Karpas-422 (cell line): ENCODE results near the gene GPR171. TPM values are rescaled to one million over a fixed set of nuclear protein-coding genes. Genes with fewer than 3 reads are reported as not detected.

Experiments used
- DNase-seq: peaks from one replicate; pipeline ENCODE4 v3.0.0-alpha.2; 2015
- H2AFZ ChIP-seq: fragments of 200-600 bp; sonication (generic); 2 replicates; pipeline ENCODE4 v1.6.1; 2014; ENCODE audit warnings: antibody characterized with exemption, low read length, mixed read lengths
- H3K27ac ChIP-seq: fragments of 200-600 bp; sonication (generic); 2 replicates; pipeline ENCODE4 v1.5.1; 2014; ENCODE audit warnings: mild to moderate bottlenecking, low read length, moderate library complexity
- H3K27me3 ChIP-seq: fragments of 200-600 bp; sonication (generic); 2 replicates; pipeline ENCODE4 v1.6.1; 2014; ENCODE audit warnings: low read length, mixed read lengths
- H3K36me3 ChIP-seq: fragments of 200-600 bp; sonication (generic); 2 replicates; pipeline ENCODE4 v1.6.1; 2014; ENCODE audit warnings: low read length, mixed read lengths; ENCODE audit not compliant: insufficient read depth
- H3K4me1 ChIP-seq: fragments of 200-600 bp; sonication (generic); 2 replicates; pipeline ENCODE4 v1.6.1; 2014; ENCODE audit warnings: mild to moderate bottlenecking, low read length, mixed read lengths
- H3K4me2 ChIP-seq: fragments of 200-600 bp; sonication (generic); 2 replicates; pipeline ENCODE4 v1.6.1; 2014; ENCODE audit warnings: low read length, low read depth, mild to moderate bottlenecking; ENCODE audit not compliant: poor library complexity, severe bottlenecking
- H3K4me3 ChIP-seq: fragments of 200-600 bp; sonication (generic); 2 replicates; pipeline ENCODE4 v1.5.1; 2014; ENCODE audit warnings: mild to moderate bottlenecking, antibody characterized with exemption, low read length, mixed read lengths
- H3K79me2 ChIP-seq: fragments of 200-600 bp; sonication (generic); 2 replicates; pipeline ENCODE4 v1.6.1; 2014; ENCODE audit warnings: mild to moderate bottlenecking, low read length, mixed read lengths
- H3K9ac ChIP-seq: fragments of 200-600 bp; sonication (generic); 2 replicates; pipeline ENCODE4 v1.6.0; 2014; ENCODE audit warnings: low read length
- H3K9me2 ChIP-seq: fragments of 200-600 bp; sonication (generic), shearing (Covaris generic); replicated peaks from 2 replicates; pipeline ENCODE4 v1.6.0; 2014; ENCODE audit warnings: mild to moderate bottlenecking, low read length, moderate library complexity; ENCODE audit not compliant: insufficient read depth
- H3K9me3 ChIP-seq: fragments of 300-700, 200-600 bp; sonication (generic); 2 replicates; pipeline ENCODE4 v1.6.1; 2014; ENCODE audit warnings: low read length, mixed read lengths
- H4K20me1 ChIP-seq: fragments of 200-600 bp; sonication (generic); 2 replicates; pipeline ENCODE4 v1.6.1; 2014; ENCODE audit warnings: mild to moderate bottlenecking, antibody characterized with exemption, low read length, low read depth; ENCODE audit not compliant: insufficient read depth
- total RNA-seq: library from RNA; depleted of rRNA; stranded (reverse); fragments of >200 nt; shearing (Covaris generic); gene quantifications from 2 replicates; pipeline ENCODE4 v1.2.3, GENCODE V29; 2014; ENCODE audit warnings: low replicate concordance

GPR171 gene
- total RNA-seq, 1 experiment from 2014 or later: not detected

DNA sequence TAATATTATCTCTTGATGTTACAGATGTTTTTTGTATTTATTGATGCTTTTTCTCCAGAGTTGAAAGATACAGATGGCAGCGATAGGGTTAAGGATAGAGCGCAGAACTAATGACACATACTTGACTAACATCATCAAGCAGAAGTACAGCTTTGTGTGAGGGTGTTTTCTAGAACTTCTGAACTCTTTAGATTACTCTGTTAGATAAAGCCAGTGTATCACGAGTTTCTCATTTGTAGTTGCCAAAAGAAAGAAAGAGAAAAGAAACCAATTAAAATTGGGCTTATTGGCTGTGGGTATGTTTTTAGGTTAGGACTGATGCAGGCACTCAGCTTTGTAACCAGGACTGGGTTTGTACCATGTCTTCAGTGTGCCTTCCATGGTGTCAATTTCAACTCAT, 6.6 kb upstream of the GPR171 start:
- Histone ChIP-seq H3K36me3 (no peaks in the 10 kb centered on the region), H3K4me3 (no peak overlapping the region), H4K20me1 (no peaks in the 10 kb centered on the region), H3K9me2 (no peaks in the 10 kb centered on the region), H3K79me2 (no peaks in the 10 kb centered on the region), H3K9me3 (no peaks in the 10 kb centered on the region), H3K4me1 (no peaks in the 10 kb centered on the region), H3K27ac (no peak overlapping the region), H3K9ac (no peak overlapping the region), H2AFZ (no peak overlapping the region), H3K4me2 (no peak overlapping the region), H3K27me3 (no peaks in the 10 kb centered on the region)
- DNase-seq: no peak

DNA sequence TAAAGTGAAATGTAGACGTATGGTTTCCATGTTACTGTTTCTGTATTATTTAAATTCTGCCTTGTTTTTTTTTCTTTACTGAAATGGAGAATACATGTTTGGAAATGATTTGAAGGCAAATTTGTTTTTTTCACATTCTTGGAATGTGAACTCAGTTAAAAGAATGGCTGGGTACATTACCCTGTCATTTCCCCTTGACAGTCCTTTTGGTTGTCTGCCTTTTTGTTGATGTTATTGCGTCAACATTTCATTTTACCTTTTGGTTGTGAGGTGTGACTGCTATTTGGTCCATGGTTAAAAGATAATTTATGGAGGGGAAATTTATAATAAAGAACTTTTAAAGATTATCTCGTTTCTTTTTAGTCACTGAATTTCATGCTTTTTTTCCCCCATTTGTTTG, 3.2 kb upstream of the GPR171 start:
- DNase-seq: no peak
- no peak overlapping the region for H2AFZ ChIP-seq
- no peak overlapping the region for H3K9ac ChIP-seq
- no peaks in the 10 kb centered on the region for H3K36me3 ChIP-seq
- no peaks in the 10 kb centered on the region for H3K27me3 ChIP-seq
- H3K4me1 ChIP-seq: no peaks in the 10 kb centered on the region
- no peaks in the 10 kb centered on the region for H3K9me3 ChIP-seq
- H3K79me2 ChIP-seq: no peaks in the 10 kb centered on the region
- no peak overlapping the region for H3K4me2 ChIP-seq
- H3K4me3 ChIP-seq: no peak overlapping the region
- H3K9me2 ChIP-seq: no peaks in the 10 kb centered on the region
- H3K27ac ChIP-seq: no peak overlapping the region
- H4K20me1 ChIP-seq: no peaks in the 10 kb centered on the region

DNA sequence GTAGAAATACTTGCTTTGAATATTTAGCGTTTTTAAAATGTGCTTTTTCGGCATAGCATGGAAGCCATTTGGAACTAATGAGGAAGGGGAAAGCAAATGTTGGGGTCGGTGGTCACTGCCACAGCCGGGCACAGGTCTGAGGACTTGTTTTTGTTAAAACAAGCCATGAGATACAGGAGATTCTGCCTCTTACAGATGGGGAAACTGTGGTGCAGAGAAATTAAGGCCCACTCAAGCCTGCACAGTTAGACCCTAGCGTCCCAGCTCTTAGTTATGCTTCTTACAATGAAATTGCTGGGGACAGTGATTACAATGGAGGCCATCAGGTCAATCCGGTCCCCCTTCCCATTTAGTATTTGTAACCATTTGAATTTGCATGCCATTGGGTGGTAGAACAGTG, 2.5 kb upstream of the GPR171 start:
- Histone ChIP-seq H3K4me1 (no peaks in the 10 kb centered on the region), H3K9me2 (no peaks in the 10 kb centered on the region), H3K9me3 (no peaks in the 10 kb centered on the region), H4K20me1 (no peaks in the 10 kb centered on the region), H2AFZ (no peak overlapping the region), H3K79me2 (no peaks in the 10 kb centered on the region), H3K9ac (no peak overlapping the region), H3K27me3 (no peaks in the 10 kb centered on the region), H3K27ac (no peak overlapping the region), H3K36me3 (no peaks in the 10 kb centered on the region), H3K4me3 (no peak overlapping the region), H3K4me2 (no peak overlapping the region)
- no peak for DNase-seq

DNA sequence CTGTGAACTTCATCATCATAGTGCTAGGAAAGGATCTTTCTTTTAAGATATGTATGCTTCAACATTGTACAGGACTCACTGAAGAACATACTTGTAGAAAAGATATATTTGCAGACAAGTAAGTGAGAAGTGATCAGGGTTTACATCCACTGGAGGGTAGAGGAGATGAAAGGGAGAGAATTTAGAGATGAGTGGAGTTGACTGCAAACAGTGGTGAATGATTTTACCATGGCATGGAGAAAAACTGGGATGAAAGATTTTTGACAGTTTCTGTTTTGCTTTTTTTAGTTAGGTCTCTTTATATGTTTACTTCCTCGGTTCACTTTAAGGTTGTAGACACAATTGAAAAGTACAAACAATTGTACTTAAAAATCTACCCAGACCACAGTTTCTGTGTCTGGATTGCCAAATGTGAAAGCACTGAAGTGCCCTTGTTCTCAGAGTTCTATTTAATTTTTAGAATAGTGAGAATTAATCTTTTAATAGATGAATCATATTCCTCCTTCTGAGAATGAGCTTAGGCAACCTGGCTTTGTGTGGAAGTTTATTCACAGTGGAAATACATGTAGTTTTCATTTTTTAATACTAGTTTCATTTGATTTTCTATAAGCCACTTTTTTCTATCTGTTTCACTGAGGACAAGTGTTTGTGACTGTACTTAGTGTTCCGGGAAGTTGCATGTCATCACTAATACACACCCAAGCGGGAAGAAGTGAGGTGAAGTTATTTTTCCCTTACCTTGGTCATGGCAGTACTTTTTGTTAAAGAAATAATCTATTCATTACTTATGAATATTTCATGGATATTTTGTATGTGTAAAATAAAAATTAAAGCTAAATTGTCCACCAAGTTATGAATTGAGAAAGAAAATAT, 1.8 kb upstream of the GPR171 start:
- Histone ChIP-seq H3K27ac (no peak overlapping the region), H3K4me1 (no peaks in the 10 kb centered on the region), H3K27me3 (no peaks in the 10 kb centered on the region), H3K4me2 (no peak overlapping the region), H4K20me1 (no peaks in the 10 kb centered on the region), H3K36me3 (no peaks in the 10 kb centered on the region), H3K9ac (no peak overlapping the region), H3K79me2 (no peaks in the 10 kb centered on the region), H2AFZ (no peak overlapping the region), H3K9me2 (no peaks in the 10 kb centered on the region), H3K4me3 (no peak overlapping the region), H3K9me3 (no peaks in the 10 kb centered on the region)
- DNase-seq: no peak

- H3K27me3 ChIP-seq: no peaks in the 10 kb centered on the region
- H3K27ac ChIP-seq: no peak overlapping the region
- H3K36me3 ChIP-seq: no peaks in the 10 kb centered on the region
- no peaks in the 10 kb centered on the region for H3K79me2 ChIP-seq
- no peak for DNase-seq
- no peak overlapping the region for H3K4me3 ChIP-seq
- H3K9me3 ChIP-seq: no peaks in the 10 kb centered on the region
- no peaks in the 10 kb centered on the region for H3K4me1 ChIP-seq
- no peaks in the 10 kb centered on the region for H3K9me2 ChIP-seq
- H4K20me1 ChIP-seq: no peaks in the 10 kb centered on the region
- H2AFZ ChIP-seq: no peak overlapping the region
- no peak overlapping the region for H3K4me2 ChIP-seq
- H3K9ac ChIP-seq: no peak overlapping the region
These were observed 1.8 kb downstream of the GPR171 start for GRCh38 chr3:151201051-151201730.

DNA sequence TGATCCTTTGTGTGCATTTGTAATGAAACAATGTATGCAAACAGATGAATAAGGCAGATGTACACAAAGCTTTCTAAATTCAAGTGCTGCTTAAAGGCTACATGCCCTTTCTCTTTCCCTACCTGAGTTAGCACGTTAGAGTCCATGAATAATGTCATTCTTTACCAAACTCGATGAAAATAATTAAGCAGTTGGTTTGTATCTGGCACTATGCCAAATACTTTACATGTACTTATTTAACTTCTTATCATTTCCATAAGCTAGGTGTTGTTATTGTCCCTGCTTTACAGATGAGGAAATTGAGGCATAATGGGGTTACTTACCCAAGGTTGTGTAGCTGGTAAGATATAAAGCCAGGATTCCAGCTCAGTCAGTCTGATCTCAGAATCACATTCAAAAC, 2.4 kb downstream of the GPR171 start:
- no peak overlapping the region for H3K4me3 ChIP-seq
- no peak overlapping the region for H3K27ac ChIP-seq
- H3K4me2 ChIP-seq: no peak overlapping the region
- DNase-seq: no peak
- no peak overlapping the region for H2AFZ ChIP-seq
- no peaks in the 10 kb centered on the region for H3K27me3 ChIP-seq
- H3K9me3 ChIP-seq: no peaks in the 10 kb centered on the region
- no peaks in the 10 kb centered on the region for H3K79me2 ChIP-seq
- H3K36me3 ChIP-seq: no peaks in the 10 kb centered on the region
- no peaks in the 10 kb centered on the region for H3K4me1 ChIP-seq
- no peaks in the 10 kb centered on the region for H4K20me1 ChIP-seq
- H3K9me2 ChIP-seq: no peaks in the 10 kb centered on the region
- no peak overlapping the region for H3K9ac ChIP-seq

- no peak overlapping the region for H2AFZ ChIP-seq
- no peak overlapping the region for H3K27ac ChIP-seq
- H3K4me1 ChIP-seq: no peaks in the 10 kb centered on the region
- no peaks in the 10 kb centered on the region for H3K27me3 ChIP-seq
- H3K9me3 ChIP-seq: no peaks in the 10 kb centered on the region
- no peaks in the 10 kb centered on the region for H3K9me2 ChIP-seq
- DNase-seq: no peak
- H3K36me3 ChIP-seq: no peaks in the 10 kb centered on the region
- no peak overlapping the region for H3K4me3 ChIP-seq
- H4K20me1 ChIP-seq: no peaks in the 10 kb centered on the region
- no peak overlapping the region for H3K9ac ChIP-seq
- no peak overlapping the region for H3K4me2 ChIP-seq
- no peaks in the 10 kb centered on the region for H3K79me2 ChIP-seq
These were observed 3.2 kb downstream of the GPR171 start for GRCh38 chr3:151199554-151200438.

GRCh38 chr3:151198849-151199248, 4.2 kb downstream of the GPR171 start:
- Histone ChIP-seq H4K20me1 (no peaks in the 10 kb centered on the region), H3K36me3 (no peaks in the 10 kb centered on the region), H2AFZ (no peak overlapping the region), H3K9ac (no peak overlapping the region), H3K27me3 (no peaks in the 10 kb centered on the region), H3K9me3 (no peaks in the 10 kb centered on the region), H3K4me1 (no peaks in the 10 kb centered on the region), H3K27ac (no peak overlapping the region), H3K4me2 (no peak overlapping the region), H3K9me2 (no peaks in the 10 kb centered on the region), H3K79me2 (no peaks in the 10 kb centered on the region), H3K4me3 (no peak overlapping the region)
- DNase-seq: no peak
